DOHH2 (cell line): ENCODE measurements around the gene WWOX.

Experiments
- H3F3A ChIP-seq: fragments of 200-600 bp; sonication (generic), shearing (Covaris generic); 2 replicates; pipeline ENCODE4 v1.6.0; 2016; ENCODE audit warnings: antibody characterized with exemption, mild to moderate bottlenecking; ENCODE audit not compliant: control insufficient read depth, insufficient read depth
- H3K27ac ChIP-seq: fragments of 200-600 bp; sonication (generic); 2 replicates; pipeline ENCODE4 v1.5.1; 2014; ENCODE audit warnings: low read depth, mild to moderate bottlenecking, low read length, moderate library complexity
- H3K27me3 ChIP-seq: fragments of 200-600 bp; sonication (generic); 2 replicates; pipeline ENCODE4 v1.6.1; 2014; ENCODE audit warnings: mild to moderate bottlenecking, low read length, mixed read lengths; ENCODE audit not compliant: control insufficient read depth
- H3K36me3 ChIP-seq: fragments of 200-600 bp; sonication (generic); 2 replicates; pipeline ENCODE4 v1.6.1; 2014; ENCODE audit warnings: mild to moderate bottlenecking, low read length, moderate library complexity, mixed read lengths; ENCODE audit not compliant: control insufficient read depth
- H3K4me1 ChIP-seq: fragments of 200-600 bp; sonication (generic); 2 replicates; pipeline ENCODE4 v1.6.1; 2014; ENCODE audit warnings: mild to moderate bottlenecking, low read length, mixed read lengths; ENCODE audit not compliant: control insufficient read depth
- H3K4me2 ChIP-seq: fragments of 200-600 bp; sonication (generic); 2 replicates; pipeline ENCODE4 v1.6.0; 2014; ENCODE audit warnings: mild to moderate bottlenecking, low read length, moderate library complexity
- H3K4me3 ChIP-seq: fragments of 200-600 bp; sonication (generic); 2 replicates; pipeline ENCODE4 v1.5.1; 2014; ENCODE audit warnings: mild to moderate bottlenecking, low read length, mixed read lengths
- H3K79me2 ChIP-seq: fragments of 200-600 bp; sonication (generic); 2 replicates; pipeline ENCODE4 v1.6.1; 2014; ENCODE audit warnings: mild to moderate bottlenecking, low read length, mixed read lengths; ENCODE audit not compliant: control insufficient read depth
- H3K9me2 ChIP-seq: fragments of 200-600 bp; sonication (generic); replicated peaks from 2 replicates; pipeline ENCODE4 v1.6.1; 2014; ENCODE audit warnings: mild to moderate bottlenecking, low read length, mixed read lengths; ENCODE audit not compliant: control insufficient read depth
- H3K9me3 ChIP-seq: fragments of 200-600 bp; sonication (generic); 2 replicates; pipeline ENCODE4 v1.6.1; 2014; ENCODE audit warnings: antibody characterized with exemption, low read length, mixed read lengths; ENCODE audit not compliant: control insufficient read depth, insufficient read depth
- H4K20me1 ChIP-seq: fragments of 200-600 bp; sonication (generic); 2 replicates; pipeline ENCODE4 v1.6.0; 2014; ENCODE audit warnings: low read depth, mild to moderate bottlenecking, antibody characterized with exemption, low read length, moderate library complexity; ENCODE audit not compliant: control insufficient read depth, insufficient read depth
- CTCF ChIP-seq: fragments of 200-600 bp; sonication (generic); IDR thresholded peaks from one replicate; pipeline ENCODE4 v1.5.1; 2014; ENCODE audit warnings: antibody characterized with exemption, mild to moderate bottlenecking, low read depth, low read length; ENCODE audit not compliant: poor library complexity, severe bottlenecking
- EZH2phosphoT487 ChIP-seq: fragments of 200-600 bp; sonication (generic); IDR thresholded peaks from 2 replicates; pipeline ENCODE4 v1.6.1; 2017; ENCODE audit warnings: borderline replicate concordance, mild to moderate bottlenecking, antibody characterized with exemption, low read length, moderate library complexity, mixed read lengths

Gene WWOX

DNA sequence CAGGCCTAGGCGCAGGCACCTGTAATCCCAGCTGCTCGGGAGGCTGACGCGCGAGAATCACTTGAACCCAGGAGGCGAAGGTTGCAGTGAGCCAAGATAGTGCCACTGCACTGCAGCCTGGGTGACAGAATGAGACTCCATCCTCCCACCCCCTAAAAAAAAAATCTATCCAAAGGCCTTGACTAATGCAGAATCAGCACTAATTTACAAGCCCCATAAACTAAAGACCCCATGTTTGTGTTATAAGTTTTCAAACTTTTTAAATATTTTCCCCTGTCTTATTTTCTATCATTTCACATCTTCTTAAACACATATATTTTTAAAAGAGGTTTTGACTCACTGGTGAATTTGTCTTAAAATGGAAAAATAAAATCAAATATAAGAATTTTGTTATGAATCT, 713.1 kb downstream of the WWOX start:
- no peaks in the 10 kb centered on the region for H3K36me3 ChIP-seq
- H3K4me3 ChIP-seq: no peak overlapping the region
- no peak overlapping the region for H3K4me2 ChIP-seq
- no peaks in the 10 kb centered on the region for H3K9me2 ChIP-seq
- no peaks in the 10 kb centered on the region for H3K79me2 ChIP-seq
- no peaks in the 10 kb centered on the region for H3K27me3 ChIP-seq
- H3F3A ChIP-seq: no peaks in the 10 kb centered on the region
- H4K20me1 ChIP-seq: no peaks in the 10 kb centered on the region
- no peaks in the 10 kb centered on the region for H3K4me1 ChIP-seq
- H3K27ac ChIP-seq: no peak overlapping the region
- H3K9me3 ChIP-seq: no peaks in the 10 kb centered on the region
- TF ChIP-seq EZH2phosphoT487 (no peak), CTCF (no peak)

DNA sequence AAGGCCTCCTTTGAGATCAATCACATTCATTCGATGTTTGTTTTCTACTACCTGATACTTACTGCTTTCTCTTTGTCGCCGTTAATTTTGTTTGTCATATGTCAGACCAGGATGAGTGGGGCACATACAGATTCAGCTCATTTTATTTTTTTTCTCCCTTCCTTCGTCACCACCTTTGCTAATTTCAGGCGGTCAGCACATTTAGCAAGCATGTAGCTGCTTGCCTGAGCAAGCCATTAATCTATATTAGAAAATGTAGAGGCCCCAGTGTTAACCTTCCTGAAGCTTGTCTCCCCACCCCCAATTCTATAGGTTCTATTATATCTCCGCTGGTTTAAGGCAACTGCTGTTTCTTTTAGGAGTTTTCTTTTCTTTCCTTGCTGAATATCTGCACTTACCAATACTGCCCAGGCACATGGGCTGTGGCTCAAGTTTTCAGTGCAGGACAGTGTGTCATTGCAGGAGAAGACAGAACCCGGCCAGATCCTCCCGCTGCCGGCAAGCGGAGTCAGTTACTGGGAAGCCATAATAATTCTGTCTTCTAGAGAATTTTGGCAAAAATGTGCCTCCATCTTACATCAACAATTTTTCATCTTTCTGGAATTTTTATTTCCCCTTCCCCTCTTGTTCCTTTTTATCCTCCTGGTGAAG, 714.3 kb downstream of the WWOX start:
- no peaks in the 10 kb centered on the region for H3K4me1 ChIP-seq
- no peaks in the 10 kb centered on the region for H3K9me2 ChIP-seq
- no peaks in the 10 kb centered on the region for H3K36me3 ChIP-seq
- no peaks in the 10 kb centered on the region for H4K20me1 ChIP-seq
- no peaks in the 10 kb centered on the region for H3K27me3 ChIP-seq
- no peak overlapping the region for H3K27ac ChIP-seq
- H3K9me3 ChIP-seq: no peaks in the 10 kb centered on the region
- H3F3A ChIP-seq: no peaks in the 10 kb centered on the region
- no peak for TF ChIP-seq CTCF
- TF ChIP-seq EZH2phosphoT487: no peak
- H3K4me3 ChIP-seq: no peak overlapping the region
- H3K79me2 ChIP-seq: no peaks in the 10 kb centered on the region
- no peak overlapping the region for H3K4me2 ChIP-seq

DNA sequence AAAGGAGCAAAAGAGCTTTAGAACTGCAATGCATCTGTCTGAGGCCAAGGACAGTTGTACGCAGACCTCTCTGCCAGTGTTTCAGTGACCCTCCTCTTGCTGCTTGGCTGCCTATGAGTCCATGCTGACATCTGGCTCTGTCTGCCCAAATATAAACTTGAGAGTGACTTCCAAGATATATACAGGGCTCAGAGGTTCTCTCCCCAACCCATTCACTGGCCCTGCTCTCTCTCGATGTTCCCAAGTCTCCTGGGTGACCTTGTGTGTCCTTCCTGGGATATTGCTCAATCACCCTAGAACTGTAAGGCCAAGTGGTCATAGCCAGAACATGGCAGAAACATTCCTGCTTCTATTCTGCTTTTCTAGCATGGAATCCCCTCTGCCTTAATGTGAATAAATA, 716.3 kb downstream of the WWOX start:
- no peaks in the 10 kb centered on the region for H4K20me1 ChIP-seq
- no peak overlapping the region for H3K4me3 ChIP-seq
- H3K4me1 ChIP-seq: no peaks in the 10 kb centered on the region
- H3K9me2 ChIP-seq: no peaks in the 10 kb centered on the region
- no peaks in the 10 kb centered on the region for H3K27me3 ChIP-seq
- no peak for TF ChIP-seq CTCF
- TF ChIP-seq EZH2phosphoT487: no peak
- H3K4me2 ChIP-seq: no peak overlapping the region
- no peaks in the 10 kb centered on the region for H3K9me3 ChIP-seq
- H3K27ac ChIP-seq: no peak overlapping the region
- no peaks in the 10 kb centered on the region for H3F3A ChIP-seq
- H3K79me2 ChIP-seq: no peaks in the 10 kb centered on the region
- H3K36me3 ChIP-seq: no peaks in the 10 kb centered on the region
